Pancreas (tissue), 10 donors: ENCODE measurements around the gene GALNT7. TPM values are rescaled to one million over a fixed set of nuclear protein-coding genes. Genes with fewer than 3 reads are reported as not detected.
A peak's percentile ranks its signal among the peaks of the same experiment; 100 is the strongest.

Experiments
- ATAC-seq, 4 donors: fragments of 200-7000 bp; cut with Tn5 transposase; one replicate each; pipeline versions ENCODE4 v1.8.0 to v1.9.1; 2020; ENCODE audit warnings: mild to moderate bottlenecking in 4 of 4, moderate library complexity in 4 of 4
- DNase-seq, 6 donors: peaks; one replicate each; pipeline ENCODE4 v3.0.0-alpha.2; 2020
- FAIRE-seq: peaks from 2 replicates; lab custom pipeline; 2012; peaks lifted over from hg19 to GRCh38; lab: Jason Lieb, UNC
- H3K27ac ChIP-seq, 4 donors: fragments of 200-600 bp; sonication (generic); 1 replicate in 3 of 4; 2 replicates in 1 of 4; pipeline versions ENCODE4 v1.5.0 to v1.8.0; 2020
- H3K27me3 ChIP-seq, 4 donors: fragments of 200-600 bp; one replicate each; pipeline ENCODE4 v1.8.0; 2021
- H3K36me3 ChIP-seq, 3 donors: fragments of 200-600 bp; sonication (generic) in 1 of 3; one replicate each; pipeline versions ENCODE4 v1.5.0 to v1.8.0; 2020 to 2021
- H3K4me1 ChIP-seq, 3 donors: fragments of 200-600 bp; one replicate each; pipeline ENCODE4 v1.8.0; 2021
- H3K4me3 ChIP-seq, 4 donors: fragments of 200-600 bp; sonication (generic) in 2 of 4; one replicate each; pipeline versions ENCODE4 v1.5.0 to v1.8.0; 2020 to 2021
- H3K9me3 ChIP-seq, 4 donors: fragments of 200-600 bp; one replicate each; pipeline ENCODE4 v1.8.0; 2021
- WGBS, 2 donors: extraction: QIAGEN DNeasy Blood & Tissue Kit; methylation state at CpG; one replicate each; pipeline ENCODE4 v1.1.7; 2013; 5-methylcytosine and 5-hydroxymethylcytosine counted together
- intact Hi-C, 3 donors: fragments of 100-400 bp; cut with DNase I; formaldehyde crosslinking; loops; one replicate each; pipeline versions ENCODE4 v1.11.1 to v1.14.2; 2022
- polyA plus RNA-seq, 2 donors: library from polyadenylated mRNA; stranded (reverse); fragments of 200-250 nt; gene quantifications; one replicate each; pipeline ENCODE4 v1.2.3, GENCODE V29; 2013
- total RNA-seq, 6 donors: library from RNA; stranded (reverse); fragmentation: NEBNext Ultra II Directional in 4 of 6; extraction: Animal tissue kit (Norgen Biotek cat#: 25700) in 4 of 6; gene quantifications; one replicate each; pipeline versions ENCODE4 v1.2.1 to v1.2.4, GENCODE V29; 2021 to 2023
- TF ChIP-seq, protein P1 (sequence below), 4 donors: fragments of 200-600 bp; sonication (generic) in 3 of 4; IDR thresholded peaks; one replicate each; pipeline versions ENCODE4 v1.5.0 to v1.8.0; 2021; ENCODE audit warnings: antibody characterized with exemption in 4 of 4
- donor health status: healthy with polysubstance abuse.
- donor health status: DM: no; HTN: no; CAD: no; lungs with moderate emphysema.
- donor health status: DM: no; HTN: no; CAD: no.
- donor health status: control.
- donor health status: control.
- donor health status: Bipolar disorder and iron deficiency.
- donor health status: DM: yes; HTN: yes; CAD: no.
- donor health status: DM: no; HTN: no; CAD: no.
- donor health status: DM: no; HTN: no; CAD: no.
- donor health status: DM: yes; HTN: yes; CAD: no.

GALNT7 gene
- total and polyA plus RNA-seq, 8 donors: 5.7 to 31.2 (median 23.0) TPM

DNA sequence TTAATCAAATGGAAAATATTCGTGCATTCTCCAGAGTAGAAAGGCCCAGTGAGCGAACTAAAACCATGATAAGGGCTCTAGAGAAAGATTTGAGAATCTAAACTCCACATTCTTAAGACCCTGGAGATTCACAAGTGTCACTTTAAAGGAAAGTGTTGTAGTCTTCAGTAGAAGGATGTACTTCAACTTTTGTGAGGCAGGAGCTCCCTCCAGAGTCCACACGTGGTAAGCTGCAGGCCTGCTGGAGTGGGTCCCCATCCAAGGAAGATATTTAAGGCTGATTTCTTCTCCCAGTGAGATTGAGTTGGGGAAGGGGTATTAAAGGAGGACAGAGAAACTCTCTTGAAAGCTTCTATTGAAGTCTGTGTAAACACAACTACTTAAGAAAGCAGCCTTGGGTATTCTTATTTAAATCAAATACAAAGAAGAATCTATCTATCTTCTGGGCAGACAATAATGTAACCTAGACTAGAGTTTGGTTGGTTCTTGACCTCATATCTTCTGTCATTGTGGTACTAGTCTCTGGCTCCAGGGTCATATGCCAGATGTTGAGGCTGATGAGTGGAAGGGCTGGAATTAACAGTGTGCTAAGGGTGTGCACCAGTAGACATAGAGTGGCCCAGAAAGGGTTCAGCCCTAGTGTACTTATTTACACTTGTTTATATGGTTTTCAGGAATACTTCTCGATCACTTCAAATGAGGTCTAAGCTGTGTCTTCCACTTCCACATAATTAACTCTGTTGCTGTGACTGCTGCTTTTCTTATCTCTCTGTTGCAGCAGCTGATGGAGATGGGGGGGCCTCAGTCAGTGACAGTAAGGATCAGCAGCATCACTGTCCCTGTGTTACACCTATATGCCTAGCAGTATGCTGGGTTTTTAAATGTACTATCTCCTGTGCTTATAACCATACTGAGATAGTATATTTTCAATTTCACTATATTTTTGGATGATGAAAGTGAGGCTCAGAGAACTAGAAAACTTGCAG, 89.4 kb downstream of the GALNT7 start:
- no peaks in the 10 kb centered on the region for H3K36me3 ChIP-seq
- intact Hi-C loops: loop anchor here in 1 of 3 donors (5.0 kb wide), 1 partner anchor 236 kb away; no protein-coding TSS in a partner anchor
- FAIRE-seq (no peak), DNase-seq (peak in 3 of 6 donors; percentile 33 to 58 (median 37)), ATAC-seq (peak; percentile 55 to 96 (median 92))
- peaks cover 0 to 3% (median 0%) of the 10 kb centered on the region in 3 donors for H3K4me1 ChIP-seq
- H3K27me3 ChIP-seq: no peaks in the 10 kb centered on the region
- no peak overlapping the region for H3K27ac ChIP-seq
- H3K4me3 ChIP-seq: no peak overlapping the region
- TF ChIP-seq, protein P1, sequence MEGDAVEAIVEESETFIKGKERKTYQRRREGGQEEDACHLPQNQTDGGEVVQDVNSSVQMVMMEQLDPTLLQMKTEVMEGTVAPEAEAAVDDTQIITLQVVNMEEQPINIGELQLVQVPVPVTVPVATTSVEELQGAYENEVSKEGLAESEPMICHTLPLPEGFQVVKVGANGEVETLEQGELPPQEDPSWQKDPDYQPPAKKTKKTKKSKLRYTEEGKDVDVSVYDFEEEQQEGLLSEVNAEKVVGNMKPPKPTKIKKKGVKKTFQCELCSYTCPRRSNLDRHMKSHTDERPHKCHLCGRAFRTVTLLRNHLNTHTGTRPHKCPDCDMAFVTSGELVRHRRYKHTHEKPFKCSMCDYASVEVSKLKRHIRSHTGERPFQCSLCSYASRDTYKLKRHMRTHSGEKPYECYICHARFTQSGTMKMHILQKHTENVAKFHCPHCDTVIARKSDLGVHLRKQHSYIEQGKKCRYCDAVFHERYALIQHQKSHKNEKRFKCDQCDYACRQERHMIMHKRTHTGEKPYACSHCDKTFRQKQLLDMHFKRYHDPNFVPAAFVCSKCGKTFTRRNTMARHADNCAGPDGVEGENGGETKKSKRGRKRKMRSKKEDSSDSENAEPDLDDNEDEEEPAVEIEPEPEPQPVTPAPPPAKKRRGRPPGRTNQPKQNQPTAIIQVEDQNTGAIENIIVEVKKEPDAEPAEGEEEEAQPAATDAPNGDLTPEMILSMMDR (IDR thresholded peaks at IDR 0.05): peak in 3 of 4 donors; percentile 51 to 63 (median 56)
- no peaks in the 10 kb centered on the region for H3K9me3 ChIP-seq
- WGBS, 2 donors: 37% methylated on average over 4 of the region's 4 CpGs

DNA sequence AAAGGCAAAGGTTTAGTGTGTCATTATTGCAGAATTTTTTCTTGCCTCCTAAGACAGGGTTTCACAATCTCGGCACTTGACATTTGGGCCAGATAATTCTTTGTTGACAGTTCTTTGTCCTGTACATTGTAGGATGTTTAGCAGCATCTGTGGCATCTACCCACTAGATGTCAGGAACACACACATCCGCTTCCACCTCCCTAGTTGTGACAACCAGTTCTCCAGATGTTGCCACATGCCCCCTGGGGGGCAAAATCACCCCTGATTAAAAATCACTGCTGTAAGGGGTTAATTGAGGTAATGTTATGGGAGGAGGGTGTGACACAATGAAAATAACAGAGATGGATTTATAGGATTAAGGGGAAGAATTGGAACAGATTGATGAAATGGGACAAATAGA, 90.3 kb downstream of the GALNT7 start:
- no peaks in the 10 kb centered on the region for H3K9me3 ChIP-seq
- DNase-seq (no peak), FAIRE-seq (no peak), ATAC-seq (no peak)
- no peaks in the 10 kb centered on the region for H3K36me3 ChIP-seq
- 80 to 94% methylated on average over 2 of the region's 2 CpGs for WGBS, 2 donors
- no peaks in the 10 kb centered on the region for H3K27me3 ChIP-seq
- H3K27ac ChIP-seq: no peak overlapping the region
- no peak overlapping the region for H3K4me3 ChIP-seq
- intact Hi-C loops: loop anchor here in 1 of 3 donors (5.0 kb wide), 1 partner anchor 237 kb away; no protein-coding TSS in a partner anchor
- H3K4me1 ChIP-seq: peaks cover 0 to 3% (median 0%) of the 10 kb centered on the region in 3 donors
- TF ChIP-seq, protein P1 (IDR thresholded peaks at IDR 0.05): no peak

DNA sequence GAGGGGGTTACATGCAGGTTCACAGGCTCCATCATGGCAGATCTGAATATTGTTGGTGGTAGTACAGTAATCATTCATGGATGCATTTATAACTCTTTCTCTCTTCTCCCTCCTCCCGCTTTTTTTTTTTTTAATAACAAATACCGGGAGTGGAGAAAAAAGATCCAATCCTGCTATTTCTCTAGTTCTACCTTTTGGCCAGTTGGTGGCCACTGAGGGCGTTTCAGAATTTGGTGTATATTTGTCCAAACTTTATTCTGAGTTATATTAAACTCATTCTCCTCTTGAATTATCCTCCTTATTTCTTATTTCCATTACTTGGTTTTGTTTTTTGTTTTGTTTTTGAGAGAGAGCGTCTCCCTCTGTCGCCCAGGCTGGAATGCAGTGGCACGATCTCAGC, 90.7 kb downstream of the GALNT7 start:
- DNase-seq (no peak), FAIRE-seq (no peak), ATAC-seq (no peak)
- TF ChIP-seq, protein P1 (IDR thresholded peaks at IDR 0.05): no peak
- H3K9me3 ChIP-seq: no peaks in the 10 kb centered on the region
- intact Hi-C loops: loop anchor here in 1 of 3 donors (5.0 kb wide), 1 partner anchor 237 kb away; no protein-coding TSS in a partner anchor
- H3K27ac ChIP-seq: no peak overlapping the region
- H3K4me3 ChIP-seq: no peak overlapping the region
- 76 to 83% methylated on average over 6 of the region's 6 CpGs for WGBS, 2 donors
- no peaks in the 10 kb centered on the region for H3K36me3 ChIP-seq
- no peaks in the 10 kb centered on the region for H3K27me3 ChIP-seq
- peaks cover 0 to 3% (median 0%) of the 10 kb centered on the region in 3 donors for H3K4me1 ChIP-seq

DNA sequence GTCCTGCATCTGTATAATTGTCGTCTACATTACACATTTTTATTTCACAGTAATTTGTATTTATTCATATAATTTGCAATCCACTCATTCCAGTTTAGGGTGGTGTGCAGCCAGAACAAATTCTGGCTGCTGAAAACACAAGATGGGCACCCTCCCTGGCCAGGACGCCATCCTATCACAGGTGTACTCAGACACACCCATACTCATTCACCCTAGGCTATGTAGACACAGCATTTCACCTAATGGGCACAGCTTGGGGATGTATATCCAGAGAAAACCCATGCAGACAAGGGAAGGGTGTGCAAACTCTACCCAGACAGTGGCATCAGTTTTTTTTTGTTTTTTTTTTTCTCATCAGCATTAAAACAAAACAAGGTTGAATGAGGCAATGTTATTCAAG, 92.4 kb downstream of the GALNT7 start:
- H3K27me3 ChIP-seq: no peaks in the 10 kb centered on the region
- 89 to 91% methylated on average over 2 of the region's 2 CpGs for WGBS, 2 donors
- H3K9me3 ChIP-seq: no peaks in the 10 kb centered on the region
- H3K4me3 ChIP-seq: no peak overlapping the region
- peaks cover 0 to 12% (median 0%) of the 10 kb centered on the region in 3 donors for H3K4me1 ChIP-seq
- no peak for FAIRE-seq
- no peak for DNase-seq
- no peak overlapping the region for H3K27ac ChIP-seq
- TF ChIP-seq, protein P1 (IDR thresholded peaks at IDR 0.05): no peak
- intact Hi-C loops: no loop called here
- ATAC-seq: no peak
- H3K36me3 ChIP-seq: no peaks in the 10 kb centered on the region
